Ovary (tissue), 9 donors: Measurements from ENCODE around the gene SCO2. TPM values are rescaled to one million over a fixed set of nuclear protein-coding genes. Genes with fewer than 3 reads are reported as not detected.
A peak's percentile ranks its signal among the peaks of the same experiment; 100 is the strongest.

Source experiments
- DNase-seq, 5 donors: peaks; one replicate each; pipeline ENCODE4 v3.0.0-alpha.2; 2019 to 2020
- H3K27ac ChIP-seq, 2 donors: fragments of 200-600 bp; one replicate each; pipeline versions ENCODE4 v1.5.1 to v1.8.0; 2019 to 2022
- H3K27me3 ChIP-seq: fragments of 200-600 bp; one replicate; pipeline ENCODE4 v1.8.0; 2022
- H3K36me3 ChIP-seq: fragments of 200-600 bp; sonication (generic); one replicate; pipeline ENCODE4 v1.5.1; 2019
- H3K4me1 ChIP-seq: one replicate; pipeline ENCODE4 v1.8.1; 2013; ENCODE audit warnings: mild to moderate bottlenecking, moderate library complexity; ENCODE audit not compliant: insufficient read depth
- H3K4me3 ChIP-seq: fragments of 200-600 bp; sonication (generic); one replicate; pipeline ENCODE4 v1.5.1; 2017
- H3K9me3 ChIP-seq, 2 donors: fragments of 200-600 bp in 1 of 2; sonication (generic) in 1 of 2; one replicate each; pipeline versions ENCODE4 v1.5.1 to v1.8.1; 2013 to 2019; ENCODE audit warnings: mild to moderate bottlenecking in 1 of 2, moderate library complexity in 1 of 2
- EP300 ChIP-seq: sonication (generic); formaldehyde crosslinking; IDR thresholded peaks from one replicate; pipeline ENCODE4 v1.6.1; 2017; ENCODE audit warnings: antibody characterized with exemption
- POLR2A ChIP-seq: fragments of 450-650 bp; IDR thresholded peaks from one replicate; pipeline ENCODE4 v1.6.1; 2017; ENCODE audit warnings: antibody characterized with exemption, mild to moderate bottlenecking, moderate library complexity
- WGBS, 3 donors: extraction: QIAGEN DNeasy Blood & Tissue Kit in 1 of 3; methylation state at CpG; one replicate each; pipeline versions ENCODE4 v1.1.5 to v1.1.7; 2013 to 2017; 5-methylcytosine and 5-hydroxymethylcytosine counted together
- intact Hi-C, 4 donors: fragments of 100-400 bp; cut with DNase I; formaldehyde crosslinking; loops; one replicate each; pipeline versions ENCODE4 v1.11.0 to v1.15.1; 2022 to 2023
- polyA plus RNA-seq, 2 donors: library from polyadenylated mRNA; stranded (reverse); fragments of 200-250 nt in 1 of 2; fragments of 350-450 nt in 1 of 2; fragmentation: Illumina TruSeq in 1 of 2; extraction: RNeasy Lipid Tissue Mini Kit (QIAGEN cat#74804) in 1 of 2; gene quantifications; one replicate each; pipeline ENCODE4 v1.2.3, GENCODE V29; 2013 to 2014
- total RNA-seq, 7 donors: library from RNA; depleted of rRNA in 2 of 7; stranded (reverse); fragments of >200 nt in 2 of 7; fragmentation: NEBNext Ultra II Directional in 3 of 7; extraction: Animal tissue kit (Norgen Biotek cat#: 25700) in 3 of 7; gene quantifications; one replicate each; pipeline versions ENCODE4 v1.1.0 to v1.2.4, GENCODE V29; 2016 to 2023
- TF ChIP-seq, protein P1 (sequence below), 3 donors: fragments of 450-650 bp in 2 of 3; fragments of 200-600 bp in 1 of 3; IDR thresholded peaks; one replicate each; pipeline versions ENCODE4 v1.5.1 to v1.8.0; 2016 to 2022; ENCODE audit warnings: antibody characterized with exemption in 3 of 3, mild to moderate bottlenecking in 1 of 3
- donor health status: DM: no; HTN: no; CAD: no; lungs with moderate emphysema.
- donor health status: DM: no; HTN: no; CAD: no.
- donor health status: Bipolar disorder and iron deficiency.
- donor health status: DM: yes; HTN: yes; CAD: no.
- donor health status: DM: no; HTN: no; CAD: no.
- donor health status: DM: yes; HTN: yes; CAD: no.

SCO2 gene
- total and polyA plus RNA-seq, 9 donors = 0.73 to 5.1 (median 0.97) TPM; not detected in 4

DNA sequence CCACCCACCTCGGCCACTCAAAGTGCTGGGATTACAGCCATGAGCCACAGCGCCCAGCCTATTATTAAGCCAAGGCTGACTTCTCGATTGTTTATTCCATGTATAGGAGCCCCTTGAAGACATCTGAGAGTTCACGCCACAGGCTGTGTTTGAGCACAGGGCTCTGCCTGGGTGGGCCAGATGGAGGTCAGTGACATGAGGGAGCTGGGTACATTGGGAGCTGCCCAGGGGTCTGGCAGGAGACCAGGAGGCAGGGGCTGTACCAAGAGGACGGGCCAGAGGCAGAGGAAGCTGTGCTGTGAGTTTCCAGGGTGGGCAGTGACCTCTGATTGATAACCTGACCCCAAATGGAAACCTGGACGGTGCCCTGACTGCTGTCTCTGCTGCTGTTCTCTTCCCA is 23.3 kb downstream of the SCO2 start:
- H3K27ac ChIP-seq = no peak overlapping the region
- no peaks in the 10 kb centered on the region for H3K9me3 ChIP-seq
- intact Hi-C loops = loop anchor here in 1 of 4 donors (10.0 kb wide), 1 partner anchor 257 kb away; the partner anchor contains the start of gene TUBGCP6

DNA sequence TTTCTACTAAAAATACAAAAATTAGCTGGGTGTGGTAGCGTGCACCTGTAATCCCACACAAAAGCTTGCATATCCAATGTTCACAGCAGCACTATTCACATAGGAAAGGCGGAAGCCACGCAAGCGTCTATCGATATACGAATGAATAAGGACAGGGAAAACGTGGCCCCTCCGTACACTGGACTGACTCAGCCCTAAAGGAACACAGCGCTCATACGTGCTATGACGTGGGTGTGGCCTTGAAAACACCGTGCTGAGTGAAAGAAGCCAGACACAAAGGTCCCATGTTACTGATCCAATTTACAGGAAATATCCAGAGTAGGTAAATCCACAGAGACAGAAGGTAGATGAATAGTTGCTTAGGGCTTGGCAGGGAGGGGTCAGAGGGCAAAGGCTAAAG is 24.9 kb downstream of the SCO2 start:
- intact Hi-C loops = loop anchor here in 1 of 4 donors (10.0 kb wide), 1 partner anchor 256 kb away; the partner anchor contains the start of gene TUBGCP6
- Histone ChIP-seq H3K4me1 (no peaks in the 10 kb centered on the region), H3K36me3 (no peaks in the 10 kb centered on the region), H3K9me3 (no peaks in the 10 kb centered on the region), H3K27ac (no peak overlapping the region), H3K27me3 (no peaks in the 10 kb centered on the region), H3K4me3 (no peak overlapping the region)
- DNase-seq = no peak
- WGBS, 3 donors = 79 to 86% (median 85%) methylated on average over 12 of the region's 12 CpGs
- TF ChIP-seq EP300 (no peak), POLR2A (no peak)
- TF ChIP-seq, protein P1, sequence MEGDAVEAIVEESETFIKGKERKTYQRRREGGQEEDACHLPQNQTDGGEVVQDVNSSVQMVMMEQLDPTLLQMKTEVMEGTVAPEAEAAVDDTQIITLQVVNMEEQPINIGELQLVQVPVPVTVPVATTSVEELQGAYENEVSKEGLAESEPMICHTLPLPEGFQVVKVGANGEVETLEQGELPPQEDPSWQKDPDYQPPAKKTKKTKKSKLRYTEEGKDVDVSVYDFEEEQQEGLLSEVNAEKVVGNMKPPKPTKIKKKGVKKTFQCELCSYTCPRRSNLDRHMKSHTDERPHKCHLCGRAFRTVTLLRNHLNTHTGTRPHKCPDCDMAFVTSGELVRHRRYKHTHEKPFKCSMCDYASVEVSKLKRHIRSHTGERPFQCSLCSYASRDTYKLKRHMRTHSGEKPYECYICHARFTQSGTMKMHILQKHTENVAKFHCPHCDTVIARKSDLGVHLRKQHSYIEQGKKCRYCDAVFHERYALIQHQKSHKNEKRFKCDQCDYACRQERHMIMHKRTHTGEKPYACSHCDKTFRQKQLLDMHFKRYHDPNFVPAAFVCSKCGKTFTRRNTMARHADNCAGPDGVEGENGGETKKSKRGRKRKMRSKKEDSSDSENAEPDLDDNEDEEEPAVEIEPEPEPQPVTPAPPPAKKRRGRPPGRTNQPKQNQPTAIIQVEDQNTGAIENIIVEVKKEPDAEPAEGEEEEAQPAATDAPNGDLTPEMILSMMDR (IDR thresholded peaks at IDR 0.05) = no peak

More for the DNA sequence above, 23.3 kb downstream of the SCO2 start:
- 73 to 80% (median 80%) methylated on average over 6 of the region's 6 CpGs for WGBS, 3 donors
- Histone ChIP-seq H3K36me3 (no peaks in the 10 kb centered on the region), H3K4me1 (peaks cover 12% of the 10 kb centered on the region), H3K4me3 (no peak overlapping the region), H3K27me3 (no peaks in the 10 kb centered on the region)
- TF ChIP-seq, protein P1 (IDR thresholded peaks at IDR 0.05) = no peak
- no peak for TF ChIP-seq EP300
- TF ChIP-seq POLR2A = no peak
- peak in 1 of 5 donors; percentile 21 for DNase-seq

DNA sequence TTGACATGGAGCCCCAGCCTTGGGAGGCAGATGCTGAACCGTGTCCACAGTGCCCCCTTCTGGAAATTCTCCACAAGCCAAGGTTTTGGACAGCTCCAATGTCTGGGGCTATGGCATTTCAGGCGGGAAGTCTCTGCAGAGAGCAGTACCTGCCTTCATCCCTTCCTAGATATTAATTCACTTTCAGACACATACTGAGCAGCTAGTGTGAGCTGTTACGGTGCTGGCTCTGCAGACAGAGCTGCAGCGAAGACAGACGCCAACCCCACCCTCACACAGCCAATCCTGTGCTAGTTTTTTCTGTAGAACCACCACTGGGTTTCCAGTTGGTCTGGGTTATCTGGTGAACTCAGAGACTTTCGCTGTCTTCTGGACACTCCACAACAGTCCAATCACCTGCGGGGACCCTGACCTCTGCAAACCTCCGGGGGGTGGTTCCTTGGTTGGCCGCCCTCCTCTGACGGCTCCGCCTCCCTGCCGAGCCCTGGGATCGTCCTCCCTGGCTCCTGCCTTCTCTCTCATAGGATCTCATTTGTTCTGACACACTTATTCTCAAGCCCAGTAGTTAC is 27.0 kb downstream of the SCO2 start:
- DNase-seq = peak in 2 of 5 donors; percentile 38 to 52
- no peaks in the 10 kb centered on the region for H3K27me3 ChIP-seq
- 1 to 13% (median 3%) methylated on average over 13 of the region's 13 CpGs for WGBS, 3 donors
- TF ChIP-seq POLR2A (no peak), EP300 (no peak)
- TF ChIP-seq, protein P1 (IDR thresholded peaks at IDR 0.05) = peak in 1 of 3 donors; percentile 17
- no peak overlapping the region for H3K4me3 ChIP-seq
- H3K36me3 ChIP-seq = no peaks in the 10 kb centered on the region
- no peaks in the 10 kb centered on the region for H3K4me1 ChIP-seq
- H3K27ac ChIP-seq = no peak overlapping the region
- intact Hi-C loops = no loop called here
- H3K9me3 ChIP-seq = no peaks in the 10 kb centered on the region

DNA sequence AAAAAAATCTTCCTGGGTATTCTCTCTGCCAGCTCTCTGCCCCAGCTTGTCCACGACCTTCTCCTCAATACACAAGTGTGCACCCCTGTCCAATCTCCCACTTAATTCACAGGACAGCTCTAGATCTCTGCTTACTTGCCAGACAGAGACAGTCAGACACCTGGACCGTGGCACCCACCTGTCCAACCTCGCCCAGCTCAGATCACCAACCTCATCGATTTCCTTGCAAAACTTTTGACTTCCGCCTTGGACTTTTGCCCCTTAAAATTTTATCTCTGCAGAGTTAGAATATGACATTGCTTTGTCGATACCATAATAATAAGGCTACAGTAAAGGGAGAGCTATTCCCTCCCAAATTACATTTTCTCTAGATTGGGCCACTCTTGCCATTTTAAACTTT is 28.3 kb downstream of the SCO2 start:
- H3K27me3 ChIP-seq = no peaks in the 10 kb centered on the region
- TF ChIP-seq EP300 (no peak), POLR2A (no peak)
- TF ChIP-seq, protein P1 (IDR thresholded peaks at IDR 0.05) = no peak
- H3K9me3 ChIP-seq = no peaks in the 10 kb centered on the region
- H3K4me1 ChIP-seq = no peaks in the 10 kb centered on the region
- intact Hi-C loops = no loop called here
- H3K27ac ChIP-seq = no peak overlapping the region
- no peak for DNase-seq
- 84 to 87% (median 84%) methylated on average over 6 of the region's 6 CpGs for WGBS, 3 donors
- H3K4me3 ChIP-seq = no peak overlapping the region
- H3K36me3 ChIP-seq = no peaks in the 10 kb centered on the region
